ENCODE data around the gene DHODH.
"Not testable (repeated sequence)": the region's sequence is repeated elsewhere in the genome, so short reads cannot be mapped to it uniquely, and the experiment has no call there.

DHODH gene

DNA sequence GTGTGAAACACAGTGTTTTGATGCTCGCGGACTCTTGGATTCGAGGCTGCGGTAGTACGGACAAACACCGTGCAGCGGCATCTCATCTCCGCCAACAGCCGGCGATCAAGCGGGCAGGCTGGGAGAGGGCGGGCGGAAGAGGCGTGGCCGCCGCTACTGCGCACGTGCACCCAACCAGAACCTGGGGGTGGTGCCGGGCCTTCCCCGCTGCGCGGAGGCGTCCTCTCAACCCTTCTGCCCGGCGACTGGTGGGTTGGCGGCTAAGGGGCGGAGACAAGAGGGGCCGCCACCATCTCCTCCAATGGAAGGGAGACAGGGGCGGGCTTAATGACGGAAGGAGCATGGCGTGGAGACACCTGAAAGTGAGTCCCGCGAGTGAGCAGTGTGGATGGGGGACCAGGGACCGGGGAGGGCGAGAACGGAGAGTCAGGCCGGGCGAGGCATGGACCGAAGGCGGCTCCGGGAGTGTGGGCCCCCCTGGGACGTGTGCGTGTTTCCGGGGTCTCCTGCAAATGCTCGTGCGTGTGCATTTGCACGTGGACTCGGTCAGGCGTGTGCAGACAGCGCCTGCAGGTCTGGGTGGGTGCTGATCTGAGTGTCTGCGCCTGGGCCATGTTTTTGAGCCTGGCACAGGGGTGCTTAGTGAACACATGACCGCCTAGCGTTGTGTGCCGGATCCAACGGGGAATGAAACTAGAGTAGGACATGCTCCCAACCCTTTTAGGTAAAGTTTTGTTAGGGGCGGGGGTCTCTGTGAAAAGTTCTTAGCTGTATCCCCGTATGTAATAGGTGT lies at the start of gene DHODH:
DHODH (plus strand) TSS at position 321 of the 793 bp plus-strand sequence; CDS start at position 342, 21 bp downstream.
- peak; percentile 91 to 98 for DNase-seq

DNA sequence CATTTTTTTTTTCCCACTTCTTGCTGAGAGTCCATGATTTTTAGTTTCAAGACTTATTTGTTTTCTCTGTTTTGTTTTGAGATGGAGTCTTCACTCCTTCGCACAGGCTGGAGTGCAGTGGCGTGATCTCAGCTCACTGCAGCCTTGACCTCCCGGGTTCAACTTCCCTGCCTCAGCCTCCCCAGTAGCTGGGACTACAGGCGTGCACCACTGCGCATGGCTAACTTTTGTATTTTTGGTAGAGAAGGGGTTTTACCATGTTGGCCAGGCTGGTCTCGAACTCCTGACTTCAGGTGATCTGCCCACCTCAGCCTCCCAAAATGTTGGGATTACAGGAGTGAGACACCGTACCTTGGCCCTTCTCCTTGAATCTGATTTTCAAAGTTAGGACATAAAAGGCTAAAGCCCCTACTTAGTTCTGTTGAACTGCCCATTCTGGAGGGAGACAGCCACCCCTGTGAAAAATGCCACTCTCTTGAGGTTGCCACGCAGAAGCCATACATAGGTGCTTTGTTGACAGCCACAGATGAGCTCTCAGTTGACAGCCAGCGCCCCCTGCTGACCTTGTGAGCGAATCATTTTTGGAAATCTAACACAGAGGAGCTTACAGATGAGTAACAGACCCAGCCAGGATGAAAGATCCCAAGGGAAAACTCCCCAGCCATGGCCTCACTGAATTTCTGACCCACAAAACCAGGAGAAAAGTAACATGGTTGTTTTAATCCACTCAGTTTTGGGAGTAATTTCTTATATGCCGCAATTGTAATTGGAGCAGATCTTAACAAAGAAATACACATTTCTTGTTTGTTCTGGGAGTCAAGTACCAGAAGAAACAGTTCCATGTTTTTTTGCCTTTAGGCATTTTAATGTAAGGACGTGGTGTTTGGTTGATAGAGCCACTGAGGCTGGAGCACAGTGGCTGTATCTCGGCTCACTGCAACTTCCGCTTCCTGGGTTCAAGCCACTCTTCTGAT lies 47.2 kb upstream of the DHODH start:
- DNase-seq = peak; percentile 39 to 74

DNA sequence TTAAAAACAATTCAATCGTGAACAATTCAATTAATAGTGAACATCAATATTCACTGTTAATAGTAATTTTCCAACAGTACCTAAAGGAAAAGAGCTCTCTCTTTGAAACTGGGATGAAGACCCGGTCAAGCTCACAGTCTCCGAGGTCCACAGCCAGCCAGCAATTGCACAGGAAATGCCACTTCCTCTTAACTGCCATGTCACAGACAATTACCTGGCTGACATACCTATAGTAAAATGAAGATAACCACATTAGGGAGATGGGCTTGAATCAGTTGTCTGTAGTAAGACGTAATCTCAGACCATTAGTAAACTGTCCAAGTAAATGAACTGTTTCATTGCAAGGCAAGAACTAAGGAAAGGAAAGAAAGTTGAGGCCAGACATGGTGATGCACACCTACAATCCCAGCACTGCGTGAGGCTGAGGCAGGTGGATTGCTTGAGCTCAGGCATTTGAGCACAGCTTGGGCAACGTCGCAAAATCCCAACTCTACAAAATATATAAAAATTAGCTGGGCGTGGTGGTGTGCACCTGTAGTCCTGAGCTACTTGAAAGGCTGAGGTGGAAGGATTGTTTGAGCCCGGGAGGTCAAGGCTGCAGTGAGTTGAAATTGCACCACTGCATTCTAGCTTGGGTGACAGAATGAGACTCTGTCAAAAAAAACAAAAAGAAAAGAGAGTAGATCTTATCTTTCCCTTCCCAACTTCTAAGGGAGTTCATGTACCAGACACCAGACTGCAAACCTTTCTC lies 45.2 kb upstream of the DHODH start:
- no peak for DNase-seq

DNA sequence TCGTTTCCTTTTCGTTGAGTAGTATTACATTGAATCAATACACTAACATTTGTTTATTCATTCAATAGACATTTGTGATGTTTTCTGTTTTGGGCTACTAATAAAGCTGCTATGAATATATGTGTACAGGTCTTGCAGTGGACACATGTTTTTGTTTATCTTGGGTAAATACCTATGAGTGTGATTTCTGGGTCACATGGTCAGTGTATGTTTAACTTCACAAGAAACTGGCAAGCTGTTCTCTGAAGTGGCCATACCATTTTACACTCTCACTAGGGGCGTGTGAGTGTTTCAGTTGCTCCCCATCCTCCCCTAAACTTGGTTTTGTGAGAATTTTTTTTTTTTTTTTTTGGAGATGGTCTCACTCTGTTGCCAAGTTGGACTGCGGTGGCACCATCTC lies 43.3 kb upstream of the DHODH start:
- DNase-seq = no peak

DNA sequence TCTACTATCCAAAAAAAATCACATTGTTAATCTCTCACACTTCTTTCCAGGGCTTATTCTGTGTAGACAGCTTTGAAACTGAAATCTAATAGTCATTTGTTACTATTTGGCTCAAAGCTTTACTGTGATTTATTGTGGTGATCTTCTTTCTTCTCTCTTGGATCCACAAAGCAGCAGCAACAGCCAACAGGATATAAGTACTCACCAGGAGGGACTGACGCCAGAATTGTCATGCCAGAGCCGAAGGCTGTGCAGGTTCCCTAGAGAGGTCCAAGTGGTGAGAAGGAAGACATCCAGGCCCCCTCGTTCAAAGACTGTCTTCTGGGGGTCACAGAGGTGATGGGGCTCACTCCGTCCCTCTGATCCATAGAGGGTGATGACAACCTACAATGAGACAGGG lies 41.6 kb upstream of the DHODH start:
- DNase-seq = no peak

DNA sequence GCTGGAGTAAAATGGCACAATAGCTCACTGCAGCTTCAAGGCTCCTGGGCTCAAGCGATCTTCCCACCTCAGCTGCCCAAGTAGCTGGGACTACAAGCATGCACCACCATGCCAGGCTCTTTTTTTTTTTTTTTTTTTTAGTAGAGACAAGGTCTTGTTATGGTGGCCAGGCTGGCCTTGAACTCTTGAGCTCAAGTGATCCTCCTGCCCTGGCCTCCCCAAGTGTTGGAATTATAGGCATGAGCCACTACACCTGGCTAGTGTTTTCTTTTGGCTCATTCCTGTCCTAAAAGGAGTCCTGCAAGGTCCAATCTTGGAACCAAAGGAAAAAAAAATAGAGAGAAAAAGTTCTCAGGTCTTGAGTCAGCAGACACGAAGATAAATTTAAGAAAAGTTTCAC lies 39.2 kb upstream of the DHODH start:
- no peak for DNase-seq

DNA sequence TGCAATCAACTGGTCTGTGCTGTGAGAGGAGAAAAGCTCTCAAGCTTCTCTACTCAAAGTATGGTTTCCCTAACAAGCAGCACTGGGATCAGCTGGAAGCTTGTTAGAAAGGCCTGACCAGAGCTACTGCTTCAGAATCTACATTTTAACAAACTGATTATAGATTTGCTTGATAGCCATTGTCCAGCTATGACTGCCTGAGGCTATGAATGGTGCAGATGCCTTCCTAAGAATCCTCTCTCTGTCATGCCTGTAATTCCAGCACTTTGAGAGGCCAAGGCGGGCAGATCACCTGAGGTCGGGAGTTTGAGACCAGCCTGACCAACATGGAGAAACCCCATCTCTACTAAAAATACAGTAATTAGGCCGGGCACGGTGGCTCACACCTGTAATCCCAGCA lies 37.0 kb upstream of the DHODH start:
- DNase-seq = no peak

DNA sequence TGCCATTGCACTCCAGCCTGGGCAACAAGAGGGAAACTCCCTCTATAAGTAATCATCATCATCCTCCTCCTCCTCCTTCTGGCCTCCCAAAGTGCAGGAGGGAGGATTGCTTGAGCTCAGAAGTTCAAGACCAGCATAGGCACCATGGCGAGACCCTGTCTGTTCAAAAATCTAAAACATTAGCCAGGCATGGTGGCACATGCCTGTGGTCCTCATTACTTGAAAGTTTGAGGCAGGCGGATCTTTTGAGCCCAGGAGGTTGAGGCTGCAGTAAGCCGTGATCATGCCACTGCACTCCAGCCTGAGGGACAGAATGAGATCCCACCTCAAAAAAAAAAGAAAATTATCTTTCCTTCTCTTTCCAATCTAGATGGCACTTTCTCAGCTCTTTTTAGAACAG lies 36.2 kb upstream of the DHODH start:
- DNase-seq = no peak

DNA sequence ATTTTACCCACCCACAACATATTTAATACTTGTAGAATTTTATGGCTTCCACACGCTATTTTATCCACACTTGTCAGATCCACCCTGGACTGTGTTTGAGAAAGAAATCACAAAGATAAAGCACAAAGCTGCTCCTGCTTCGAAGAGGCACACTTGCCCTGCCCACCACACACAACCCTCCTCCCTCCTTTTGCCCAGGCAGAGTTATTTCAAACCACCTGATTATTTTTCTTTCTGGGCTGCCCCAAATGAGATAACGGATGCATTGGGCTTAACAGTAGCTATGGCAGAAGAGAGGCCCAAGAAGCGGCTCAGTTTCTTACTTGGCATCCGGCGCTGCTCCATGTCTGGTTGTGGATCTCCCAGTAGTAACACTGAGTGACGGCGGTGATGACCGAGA lies 35.5 kb upstream of the DHODH start:
- no peak for DNase-seq

DNA sequence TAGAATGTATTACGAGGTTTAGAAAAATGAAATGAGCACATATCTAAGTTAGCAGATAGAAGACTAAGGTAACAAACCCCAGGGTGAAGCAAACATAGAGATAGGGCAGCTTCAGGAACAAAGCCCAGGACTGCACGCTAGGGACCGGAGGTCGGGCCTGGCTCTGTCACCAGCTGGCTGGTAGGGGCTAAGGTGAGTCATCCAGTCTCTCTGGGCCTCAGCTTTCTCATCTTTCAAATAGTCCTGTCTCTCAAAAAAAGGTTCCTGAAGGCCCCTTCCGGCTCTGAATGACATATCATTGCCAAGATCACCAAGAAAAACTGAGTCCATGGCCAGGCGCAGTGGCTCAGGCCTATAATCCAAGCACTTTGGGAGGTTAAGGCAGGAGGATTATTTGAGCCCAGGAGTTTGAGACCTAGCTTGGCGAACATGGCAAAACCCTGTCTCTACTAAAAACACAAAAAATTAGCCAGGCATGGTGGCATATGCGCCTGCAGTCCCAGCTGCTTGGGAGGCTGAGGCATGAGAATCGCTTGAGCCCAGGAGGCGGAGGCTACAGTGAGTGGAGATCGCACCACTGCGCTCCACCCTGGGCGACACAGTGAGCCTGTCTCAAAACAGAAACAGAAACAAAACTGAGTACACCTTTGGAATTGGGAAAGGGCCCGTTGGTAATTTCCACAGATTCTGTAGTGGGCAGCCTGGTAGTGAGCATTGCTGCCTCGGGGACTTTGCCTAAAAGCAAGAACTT lies 34.3 kb upstream of the DHODH start:
- DNase-seq = no peak

DNA sequence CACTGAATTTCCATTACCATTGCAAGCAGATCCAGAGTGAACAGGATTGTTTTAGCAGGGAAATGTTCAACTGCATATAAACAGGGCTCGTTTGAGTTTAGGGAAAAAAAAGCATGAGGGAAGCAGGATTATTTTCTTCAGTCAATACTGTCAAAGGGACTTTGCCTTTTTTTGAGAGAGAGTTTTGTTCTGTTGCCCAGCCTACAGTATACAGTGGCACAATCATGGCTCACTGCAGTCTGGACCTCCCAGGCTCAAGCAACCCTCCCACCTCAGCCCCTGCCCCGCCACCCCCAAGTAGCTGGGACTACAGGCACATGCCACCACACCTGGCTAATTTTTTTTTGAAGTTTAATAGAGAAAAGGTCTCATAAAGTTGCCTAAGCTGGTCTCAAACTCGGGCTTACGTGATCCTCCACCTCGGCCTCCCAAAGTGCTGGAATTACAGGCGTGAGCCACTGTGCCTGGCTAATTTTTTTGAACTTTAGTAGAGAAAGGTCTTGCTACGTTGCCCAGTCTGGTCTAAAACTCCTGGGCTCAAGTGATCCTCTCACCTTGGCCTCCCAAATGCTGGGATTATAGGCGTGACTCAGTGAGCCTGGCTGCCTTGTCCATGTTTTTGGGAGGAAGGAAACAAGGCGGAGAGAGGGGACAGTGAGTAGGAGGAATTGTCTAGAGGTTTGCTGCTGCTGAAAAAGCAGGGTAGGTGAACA lies 23.1 kb upstream of the DHODH start:
- no peak for DNase-seq

DNA sequence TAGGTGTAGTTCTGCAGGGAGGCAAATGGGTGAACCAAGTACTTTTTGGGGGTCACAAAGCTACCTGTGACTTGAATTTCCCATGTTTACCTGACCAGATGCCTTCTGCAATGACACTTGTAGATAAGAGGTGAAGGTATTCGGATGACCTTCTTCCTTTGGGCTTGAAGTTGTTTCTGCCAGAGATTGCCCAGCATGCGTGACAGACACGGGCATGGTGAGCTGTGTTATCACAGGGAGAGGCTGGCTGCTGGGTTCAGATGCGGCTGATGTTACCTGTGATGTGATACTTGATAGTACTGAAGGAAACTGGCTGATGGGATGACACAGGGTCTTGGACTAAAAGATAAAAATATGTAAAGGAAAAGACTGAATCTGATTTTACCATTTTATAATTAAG lies 22.4 kb upstream of the DHODH start:
- no peak for DNase-seq

DNA sequence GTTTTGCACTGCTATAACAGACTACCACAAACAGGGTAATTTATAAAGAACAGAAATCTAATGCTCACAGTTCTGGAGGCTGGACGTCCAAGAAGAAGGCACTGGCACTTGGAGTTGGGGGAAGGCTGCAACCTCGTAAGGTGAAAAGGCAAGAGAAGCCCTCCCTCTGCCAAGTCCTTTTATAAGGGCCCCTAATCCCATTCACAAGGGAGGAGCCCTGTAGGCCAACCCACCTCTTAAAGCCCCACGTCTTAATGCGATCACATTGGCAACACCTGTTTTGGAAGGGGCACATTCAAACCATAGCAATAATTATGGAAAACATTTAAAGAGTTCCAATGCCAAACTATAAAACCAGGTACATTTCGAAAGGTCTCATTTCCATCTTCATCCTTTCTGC lies 13.5 kb upstream of the DHODH start:
- DNase-seq = no peak

DNA sequence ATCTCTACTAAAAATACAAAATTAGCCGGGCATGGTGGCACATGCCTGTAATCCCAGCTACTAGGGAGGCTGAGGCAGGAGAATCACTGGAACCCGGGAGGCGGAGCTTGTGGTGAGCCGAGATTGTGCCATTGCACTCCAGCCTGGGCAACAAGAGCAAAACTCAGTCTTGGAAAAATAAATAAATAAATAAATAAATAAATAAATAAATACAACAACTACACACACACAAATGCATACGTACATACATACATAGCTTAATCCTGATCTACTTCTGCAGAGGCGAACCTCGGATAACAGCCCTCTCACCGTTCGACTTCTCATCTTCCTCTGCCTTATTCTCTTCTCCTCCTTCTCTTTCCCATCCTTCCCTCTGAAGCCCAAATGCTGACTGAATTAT lies 11.0 kb upstream of the DHODH start:
- DNase-seq = not testable (repeated sequence)

DNA sequence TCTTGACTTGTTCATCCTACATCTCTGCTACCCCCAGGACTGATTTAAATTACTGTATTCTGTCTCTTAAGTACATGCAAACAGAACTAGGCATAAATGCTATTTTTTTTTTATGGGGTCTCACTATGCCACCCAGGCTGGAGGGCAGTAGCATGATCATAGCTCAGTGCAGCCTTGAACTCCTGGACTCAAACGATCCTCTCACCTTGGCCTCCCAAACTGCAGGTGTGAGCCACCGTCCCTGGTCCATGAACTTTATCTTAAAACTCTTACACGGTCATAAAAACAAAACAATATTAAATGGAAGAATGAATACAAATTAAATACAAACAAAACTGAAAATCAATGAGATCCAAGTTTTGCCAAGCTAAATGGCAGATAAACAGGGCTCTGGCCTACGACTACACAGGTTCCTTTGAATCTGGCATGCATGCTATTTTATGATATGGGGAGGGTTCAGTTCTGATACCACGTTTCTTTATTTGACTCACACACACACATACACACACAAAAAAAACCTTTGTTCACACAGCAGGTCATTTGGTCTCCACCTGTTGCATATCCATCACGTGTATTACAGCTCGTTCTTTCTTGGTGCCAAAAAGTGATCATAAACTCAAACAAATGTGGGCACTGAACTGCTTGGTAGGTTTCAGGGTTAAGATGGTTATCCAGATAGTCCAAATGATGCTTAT lies 7.2 kb upstream of the DHODH start:
- DNase-seq = no peak

DNA sequence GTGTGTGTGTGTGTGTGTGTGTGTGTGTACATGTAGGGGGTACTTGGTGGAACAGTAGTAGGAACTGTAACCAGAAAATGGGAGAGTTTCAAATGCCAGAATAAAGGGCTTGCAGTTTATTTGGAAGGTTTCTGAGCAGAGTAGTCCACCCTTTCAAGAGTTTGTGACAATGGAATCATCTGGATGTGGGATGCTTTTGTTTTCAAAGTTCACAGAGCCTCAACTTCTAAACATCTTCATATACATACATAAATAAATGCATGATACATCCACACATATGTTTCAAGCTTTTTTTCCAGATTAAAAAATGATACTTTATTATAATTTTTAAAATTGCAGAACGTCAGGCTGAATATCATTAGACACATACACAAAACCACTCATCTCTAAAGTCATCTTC lies 5.9 kb upstream of the DHODH start:
- no peak for DNase-seq

DNA sequence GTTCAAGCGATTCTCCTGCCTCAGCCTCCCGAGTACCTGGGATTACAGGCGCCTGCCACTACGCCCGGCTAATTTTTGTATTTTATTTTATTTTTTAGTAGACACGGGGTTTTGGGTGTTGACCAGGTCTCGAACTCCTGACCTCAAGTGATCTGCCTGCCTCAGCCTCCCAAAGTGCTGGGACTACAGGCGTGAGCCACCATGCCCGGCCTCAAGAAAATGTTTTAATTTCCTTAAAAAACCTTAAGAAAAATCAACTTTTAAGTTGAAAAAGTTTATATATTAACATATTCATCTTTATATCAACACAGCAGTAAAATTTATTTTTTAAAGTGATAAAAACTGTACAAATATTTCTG lies 500 bp upstream of the DHODH start:
- not testable (repeated sequence) for DNase-seq

DNA sequence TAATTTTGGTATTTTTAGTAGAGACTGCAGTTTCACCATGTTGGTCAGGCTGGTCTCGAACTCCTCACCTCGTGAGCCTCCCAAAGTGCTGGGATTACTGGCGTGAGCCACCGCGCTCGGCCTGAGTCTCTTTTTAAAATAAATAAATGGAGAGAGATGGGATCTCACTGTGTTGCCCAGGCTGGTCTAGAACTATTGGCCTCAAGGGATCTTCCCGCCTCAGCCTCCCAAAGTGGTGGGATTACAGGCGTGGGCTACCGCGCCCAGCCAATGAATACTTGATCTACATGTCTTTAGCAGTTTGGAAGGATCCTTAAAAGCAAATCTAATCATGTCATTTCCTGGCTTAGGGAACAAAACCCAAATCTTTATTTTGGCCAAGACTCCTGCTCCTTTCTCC lies 1.2 kb downstream of the DHODH start:
- DNase-seq = no peak

DNA sequence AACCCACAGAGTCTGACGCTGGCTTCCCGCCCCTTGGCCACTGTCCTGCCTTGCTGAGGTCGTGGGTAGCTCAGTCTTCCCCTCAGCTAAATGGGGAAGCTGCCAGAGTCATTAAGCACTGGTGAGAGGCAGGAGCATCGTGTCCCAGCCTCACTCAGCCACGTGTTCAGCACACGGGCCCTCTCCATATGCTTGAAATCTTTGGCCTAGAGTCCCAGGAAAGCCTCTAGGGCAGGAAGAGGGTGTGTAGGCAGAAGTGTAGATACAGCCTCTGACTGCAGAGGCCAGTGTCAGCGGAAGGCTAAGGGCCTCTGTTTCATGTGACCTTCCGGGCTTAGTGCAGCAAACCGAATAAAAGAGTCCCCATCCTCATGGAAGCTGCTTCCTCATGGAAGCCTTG lies 4.1 kb downstream of the DHODH start:
- DNase-seq = no peak

DNA sequence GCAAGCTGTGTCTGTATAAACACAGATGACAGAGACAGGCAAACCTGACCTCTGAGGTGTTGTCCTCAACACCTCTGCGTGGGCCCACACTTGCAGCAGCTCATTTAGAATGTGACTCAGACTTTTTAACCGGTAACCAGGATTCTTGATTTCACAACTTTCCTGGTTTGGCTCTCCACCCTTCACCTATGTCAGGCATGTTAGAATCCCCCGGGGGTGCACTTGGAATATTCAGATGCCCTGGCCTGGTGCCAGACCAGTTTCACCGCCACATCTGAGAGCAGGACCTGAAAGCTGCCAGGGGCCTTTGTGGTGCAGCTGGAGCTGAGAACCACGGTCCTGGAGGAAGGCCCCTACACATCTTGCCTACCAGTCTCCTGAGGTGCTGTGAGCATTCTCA lies 4.8 kb downstream of the DHODH start:
- DNase-seq = no peak

DNA sequence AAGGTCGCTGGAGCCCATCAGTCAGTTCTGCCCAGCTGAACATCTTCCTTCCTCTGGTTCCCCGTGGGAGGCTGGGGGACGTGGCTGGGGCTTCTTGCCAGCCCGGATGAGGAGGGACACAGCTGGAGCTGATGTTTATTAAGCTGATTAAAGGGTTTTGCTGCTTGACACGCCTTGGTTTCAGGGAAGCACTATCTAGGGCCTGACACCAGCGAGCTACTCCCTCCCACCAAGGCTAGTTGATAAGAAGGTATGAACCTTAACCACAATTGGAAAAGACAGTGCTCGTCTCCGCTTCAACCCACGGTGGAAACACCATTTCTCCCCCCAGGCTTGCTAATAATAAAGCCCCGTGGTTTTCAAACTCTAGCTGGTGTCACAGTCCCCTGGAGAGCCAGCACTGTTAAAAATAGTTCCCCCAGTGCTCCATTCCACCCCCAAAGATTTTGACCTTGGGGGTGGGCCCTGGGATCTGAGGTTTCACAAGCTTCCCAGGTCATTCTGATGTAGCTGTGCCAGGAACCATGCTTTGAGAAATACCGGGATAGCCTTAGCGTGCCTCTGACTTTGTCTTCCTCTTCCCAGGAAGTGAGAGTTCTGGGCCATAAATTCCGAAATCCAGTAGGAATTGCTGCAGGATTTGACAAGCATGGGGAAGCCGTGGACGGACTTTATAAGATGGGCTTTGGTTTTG lies 5.5 kb downstream of the DHODH start:
- DNase-seq = no peak

Data from SW 1271 (cell line).